Muscle of arm (tissue), 12 donors: ENCODE data around the gene FAM83G. TPM values are rescaled to one million over a fixed set of nuclear protein-coding genes. Genes with fewer than 3 reads are reported as not detected.
"Not testable (repeated sequence)": the region's sequence is repeated elsewhere in the genome, so short reads cannot be mapped to it uniquely, and the experiment has no call there.

Source experiments
- DNase-seq: peaks from one replicate; pipeline ENCODE4 v3.0.0-alpha.2; 2013
- polyA plus RNA-seq, 12 donors: library from polyadenylated mRNA; unstranded; fragments of 120-200 nt; gene quantifications; one replicate each; pipeline ENCODE4 v1.2.1, GENCODE V29; 2013; ENCODE audit not compliant: insufficient read length in 12 of 12

The FAM83G gene
- polyA plus RNA-seq, 12 donors, result 0.11 to 4.8 (median 0.24) TPM; not detected in 1

DNA sequence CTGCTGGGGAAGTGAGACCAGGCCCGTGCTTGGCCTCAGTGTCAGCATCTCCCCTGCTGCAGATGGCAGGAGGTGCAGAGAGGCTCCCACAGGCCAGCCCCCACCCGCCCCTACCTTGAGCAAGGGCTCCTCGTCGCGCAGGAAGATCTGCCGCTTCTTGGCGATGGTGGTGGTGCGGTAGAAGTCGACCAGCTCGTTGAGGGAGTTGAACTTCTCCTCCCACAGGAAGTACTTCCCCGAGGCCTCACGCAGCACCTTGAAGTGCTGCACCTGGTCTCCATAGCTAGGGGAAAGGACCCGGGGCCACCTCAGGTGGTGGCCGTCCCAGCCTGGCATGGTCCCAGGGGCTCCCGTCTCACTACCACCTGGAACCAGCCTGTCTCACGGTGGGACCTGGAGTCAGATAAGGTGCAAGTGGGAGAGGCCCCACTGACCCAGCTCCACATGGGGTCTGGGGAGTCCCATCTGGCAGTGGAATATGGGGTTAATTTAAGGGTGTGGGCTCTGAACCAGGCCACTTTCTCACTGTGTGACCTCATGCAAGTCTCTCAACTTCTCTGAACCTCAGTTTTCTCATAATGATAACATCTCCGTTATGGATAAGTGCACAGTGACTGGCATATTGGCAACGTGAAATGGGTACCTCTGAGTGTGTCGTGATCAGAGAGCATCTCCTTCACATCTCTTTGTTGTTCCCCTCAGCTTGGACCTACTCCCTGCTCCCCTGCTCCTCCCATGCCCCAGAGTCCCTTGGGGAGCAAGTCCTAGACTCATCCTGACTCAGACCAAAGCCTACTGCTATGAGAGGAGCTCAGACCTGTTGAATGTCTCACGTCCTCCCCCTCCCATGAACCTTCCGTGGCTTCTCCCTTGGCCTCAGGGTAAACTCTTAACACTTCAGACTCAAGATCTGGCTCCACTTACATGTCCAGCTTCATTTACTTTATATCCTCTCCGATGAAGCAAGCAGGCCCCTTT is 19.8 kb upstream of the FAM83G start:
- no peak for DNase-seq

DNA sequence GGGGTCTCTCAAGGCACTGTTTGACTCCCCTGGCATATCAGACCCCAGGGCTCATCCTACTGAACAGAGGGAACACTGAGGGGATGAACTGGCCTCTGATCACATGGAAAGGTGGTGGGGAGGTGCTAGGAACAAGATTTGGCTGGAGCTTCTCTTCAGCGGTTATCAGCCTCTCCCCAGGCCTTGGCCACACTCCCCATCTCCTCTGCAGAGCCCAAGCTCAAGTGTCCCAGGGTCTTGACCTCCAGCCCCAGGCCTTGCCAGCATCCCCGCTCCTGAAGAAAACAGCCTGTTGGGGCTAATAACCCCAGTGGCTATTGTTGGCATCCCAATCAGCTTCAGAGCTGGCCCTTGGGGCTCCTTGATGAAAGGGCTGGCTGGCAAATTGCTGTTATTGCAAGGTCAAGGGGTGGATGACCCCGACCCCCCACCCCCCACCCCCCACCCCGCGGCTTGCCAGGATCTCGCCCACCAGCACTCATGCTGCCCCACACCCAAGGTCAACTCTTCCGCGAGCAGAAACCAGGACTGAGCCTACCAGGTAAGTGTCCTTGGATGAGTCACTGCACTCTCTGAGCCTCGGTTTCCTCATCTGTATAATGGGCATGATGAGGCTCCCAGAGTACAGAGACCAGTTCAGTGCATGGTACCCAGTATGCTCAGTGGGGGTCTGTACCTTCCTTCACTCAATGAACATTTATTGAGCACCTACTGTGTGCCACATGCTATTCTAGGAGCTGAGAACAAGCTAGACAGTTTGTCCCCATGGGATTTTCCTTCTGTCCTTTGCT is 18.8 kb upstream of the FAM83G start:
- no peak for DNase-seq

DNA sequence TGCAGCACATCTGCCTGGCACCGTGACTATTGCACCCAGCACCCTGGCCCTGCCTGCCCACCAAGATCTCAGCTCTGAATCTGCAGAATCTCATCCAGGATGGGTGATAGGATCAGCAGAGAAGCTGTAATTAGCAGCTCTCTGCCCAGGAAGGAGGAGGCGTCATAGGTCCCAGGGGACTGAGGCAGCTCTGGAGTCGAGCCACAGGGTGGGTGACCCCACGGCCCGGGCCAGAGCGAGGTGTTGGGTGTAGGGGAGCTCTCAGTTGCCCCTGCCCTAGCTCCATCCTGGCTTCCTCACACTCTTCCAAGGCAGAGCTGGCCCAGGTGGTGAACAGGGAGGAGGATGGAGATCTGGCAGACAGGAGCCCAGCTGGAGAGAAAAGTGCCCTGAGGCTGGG is 18.2 kb upstream of the FAM83G start:
- no peak for DNase-seq

DNA sequence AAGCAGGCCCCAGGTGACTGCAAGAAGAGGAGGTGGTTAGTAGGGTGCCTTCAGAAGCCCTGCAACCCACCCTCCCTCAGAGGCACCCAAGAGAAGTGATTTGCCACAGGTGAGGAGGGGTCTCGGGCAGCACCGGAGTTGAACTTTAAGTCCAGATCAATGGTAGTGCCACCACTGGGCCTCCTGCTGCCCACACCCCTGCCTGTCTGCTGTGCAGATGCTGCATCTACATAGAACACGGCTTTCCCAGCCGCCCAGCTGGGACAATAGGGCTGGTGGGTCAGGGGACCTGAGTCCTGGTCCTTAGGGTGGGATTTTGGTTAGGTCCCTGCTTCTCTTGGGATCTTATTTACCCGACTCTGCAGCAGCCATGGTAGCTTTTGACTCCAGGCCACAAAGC is 17.6 kb upstream of the FAM83G start:
- no peak for DNase-seq

DNA sequence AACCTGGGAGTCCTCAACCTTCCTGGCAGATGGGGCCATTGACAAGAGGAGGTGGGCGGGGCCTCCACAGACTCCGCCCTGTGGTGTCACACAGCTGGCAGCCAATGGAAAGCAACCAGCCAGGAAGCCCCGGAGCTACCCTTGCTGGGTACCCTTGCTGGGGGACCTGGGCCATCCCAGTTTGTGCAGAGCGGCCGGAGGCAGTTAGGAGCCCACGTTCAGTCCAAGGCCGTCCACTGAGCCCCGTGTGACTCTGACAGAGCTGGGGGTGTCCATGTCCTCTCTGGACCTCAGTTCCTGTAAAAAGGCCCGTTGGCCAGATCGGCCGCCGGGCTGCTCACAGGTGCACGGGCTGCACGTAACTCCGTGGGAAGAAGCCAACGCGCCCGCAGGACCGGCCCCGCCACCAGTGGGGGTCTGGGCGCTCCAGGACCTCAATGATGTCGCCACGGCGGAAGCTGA is 17.1 kb upstream of the FAM83G start:
- DNase-seq, result no peak

DNA sequence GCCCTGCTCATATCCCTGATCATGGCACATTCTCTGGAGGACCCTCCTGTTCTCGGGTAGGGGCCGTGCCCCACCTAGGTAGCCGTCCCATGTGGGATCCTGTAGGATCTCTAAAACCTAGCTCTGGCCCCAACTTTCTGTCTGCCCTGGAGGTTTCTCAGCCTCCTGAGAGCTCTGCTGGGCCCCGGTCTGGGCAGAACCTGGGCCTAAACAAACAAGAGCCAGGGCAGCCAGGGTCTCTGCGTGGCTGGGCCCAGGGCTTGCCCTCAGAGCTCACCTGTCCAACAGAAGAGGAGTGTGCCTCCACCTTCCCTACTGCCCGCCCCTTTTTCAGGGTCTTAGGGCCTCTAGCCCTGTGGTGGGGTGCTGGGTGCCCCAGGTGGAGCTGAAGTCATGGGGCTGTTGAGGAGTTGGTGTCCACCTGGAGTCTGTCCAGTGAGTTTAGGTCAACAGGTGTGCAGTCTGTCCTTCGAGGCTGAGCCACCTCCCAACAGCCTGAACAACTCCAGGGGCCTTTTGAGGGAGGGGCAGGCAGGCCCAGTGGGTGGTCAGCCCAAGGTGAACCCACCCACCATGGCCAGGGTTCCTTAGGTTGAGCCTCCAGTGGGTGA is 16.6 kb upstream of the FAM83G start:
- DNase-seq, result not testable (repeated sequence)

DNA sequence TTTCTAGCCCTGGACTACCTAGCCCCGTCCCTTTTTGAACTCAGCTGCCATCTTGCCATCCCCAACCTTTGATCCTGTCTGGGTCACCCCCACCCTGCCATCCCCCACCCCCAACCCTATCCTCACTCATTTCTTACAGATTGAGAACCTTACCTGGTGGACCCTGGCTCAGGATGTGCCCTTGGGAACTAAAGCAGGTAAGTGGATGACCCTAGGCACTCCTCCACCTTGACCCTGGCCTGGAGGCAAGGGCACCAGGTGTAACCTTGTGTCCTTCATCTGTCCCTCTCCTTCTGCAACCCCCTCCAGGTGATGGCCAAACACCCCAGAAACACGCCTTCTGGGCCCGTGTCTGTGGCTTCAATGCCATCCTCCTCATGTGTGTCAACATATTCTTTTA is 15.5 kb upstream of the FAM83G start:
- no peak for DNase-seq

DNA sequence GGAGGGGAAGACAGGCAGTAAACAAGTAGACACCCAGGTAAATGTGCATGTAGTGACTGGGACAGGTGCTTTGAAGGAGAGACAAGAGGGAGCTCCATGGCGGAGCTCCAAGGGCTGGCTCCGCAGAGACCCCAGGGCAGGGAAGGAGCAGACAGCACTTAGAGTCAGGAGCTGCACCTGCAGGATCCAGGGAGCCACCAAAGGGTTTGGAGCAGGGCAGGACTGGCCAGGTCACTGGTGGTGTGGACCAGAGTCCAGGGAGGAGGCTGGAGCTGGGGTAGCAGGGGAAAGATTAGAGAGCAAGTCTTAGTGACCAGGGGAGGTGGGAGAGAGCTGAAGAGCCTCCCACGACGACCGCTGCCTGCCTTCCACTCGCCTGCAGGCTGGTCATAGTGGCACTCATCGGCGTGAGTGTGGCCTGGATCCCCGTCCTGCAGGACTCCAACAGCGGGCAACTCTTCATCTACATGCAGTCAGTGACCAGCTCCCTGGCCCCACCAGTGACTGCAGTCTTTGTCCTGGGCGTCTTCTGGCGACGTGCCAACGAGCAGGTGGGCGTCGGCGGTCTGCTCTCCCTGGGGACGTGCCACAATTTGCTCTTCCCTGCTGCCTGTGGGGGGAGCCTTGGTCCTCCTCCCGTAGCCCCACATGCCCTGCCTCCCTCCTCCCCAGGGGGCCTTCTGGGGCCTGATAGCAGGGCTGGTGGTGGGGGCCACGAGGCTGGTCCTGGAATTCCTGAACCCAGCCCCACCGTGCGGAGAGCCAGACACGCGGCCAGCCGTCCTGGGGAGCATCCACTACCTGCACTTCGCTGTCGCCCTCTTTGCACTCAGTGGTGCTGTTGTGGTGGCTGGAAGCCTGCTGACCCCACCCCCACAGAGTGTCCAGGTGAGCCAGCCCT is 14.7 kb upstream of the FAM83G start:
- DNase-seq, result no peak

DNA sequence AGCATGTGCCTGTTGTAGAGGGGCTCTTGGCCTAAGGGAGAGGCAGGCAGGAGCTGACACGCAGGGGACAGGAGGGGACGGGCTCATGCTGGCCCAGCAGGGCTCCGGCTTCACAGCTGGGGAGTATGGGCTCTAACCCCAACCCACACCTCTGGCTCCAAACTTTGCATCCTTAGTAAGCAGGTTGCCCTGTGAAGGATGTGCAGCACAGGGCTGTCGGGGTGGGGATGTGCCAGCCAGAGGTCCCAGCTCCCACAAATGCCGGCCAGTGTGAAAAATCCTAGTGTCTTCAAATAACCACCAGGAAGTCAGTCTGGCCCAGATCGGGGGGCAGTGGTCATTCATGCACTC is 14.0 kb upstream of the FAM83G start:
- DNase-seq, result no peak

DNA sequence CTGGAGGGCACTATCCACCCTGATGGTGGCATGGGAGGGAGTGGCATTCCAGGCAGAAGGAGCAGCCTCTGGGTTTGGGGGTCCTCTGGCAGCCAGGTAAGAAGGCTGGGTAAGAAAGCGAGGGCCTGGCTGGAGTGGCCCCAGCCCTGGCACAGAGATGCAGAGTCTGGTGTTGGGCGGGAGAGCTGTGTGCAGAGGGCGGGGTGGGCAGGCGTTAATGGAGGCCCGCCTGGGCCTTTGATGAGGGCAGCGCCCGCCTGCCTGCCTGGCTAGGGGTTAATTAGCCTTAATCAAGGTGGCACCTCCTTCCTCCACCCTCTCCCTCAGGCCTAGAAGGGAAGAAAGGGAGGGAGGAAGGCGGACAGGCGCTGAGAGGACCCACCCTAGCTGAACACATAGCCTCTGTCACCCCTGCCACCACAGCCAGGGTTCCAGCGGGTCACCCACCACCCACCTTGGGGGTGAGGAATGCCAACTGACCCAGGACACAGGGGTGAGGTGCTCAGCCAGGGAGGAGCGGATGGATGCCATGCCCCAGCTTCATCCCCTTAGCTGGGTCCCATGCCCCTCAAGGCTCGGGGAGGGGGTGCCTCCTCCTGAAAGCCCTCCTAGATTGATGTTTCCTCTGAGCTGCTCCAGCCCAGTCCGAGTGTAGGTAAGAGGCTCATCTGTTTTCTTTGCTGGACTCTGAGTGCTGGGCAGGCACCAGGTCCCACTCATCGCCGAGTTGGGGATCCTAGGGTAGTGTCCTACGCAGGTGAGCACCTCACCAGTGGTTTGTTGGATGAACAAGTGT is 13.4 kb upstream of the FAM83G start:
- DNase-seq, result no peak

DNA sequence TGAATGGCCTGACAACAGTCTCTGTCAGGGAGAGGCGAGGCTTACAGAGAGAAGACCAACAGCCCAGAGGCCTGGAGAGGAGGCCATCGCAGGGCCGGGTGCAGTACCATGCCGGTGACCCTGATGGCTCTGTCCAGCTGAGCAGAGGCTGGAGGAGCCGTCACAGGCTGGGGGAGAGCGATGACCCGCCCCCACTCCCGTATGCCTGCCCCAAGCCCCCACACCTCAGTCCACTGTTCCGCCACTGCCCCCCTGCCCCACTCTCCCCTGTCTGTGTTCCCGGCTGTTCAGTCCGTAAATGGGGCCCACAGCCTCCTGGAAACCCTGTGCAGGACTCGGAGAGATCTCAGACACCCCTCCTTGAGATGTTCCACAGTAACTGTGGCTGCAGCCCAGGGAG is 12.8 kb upstream of the FAM83G start:
- DNase-seq, result no peak

DNA sequence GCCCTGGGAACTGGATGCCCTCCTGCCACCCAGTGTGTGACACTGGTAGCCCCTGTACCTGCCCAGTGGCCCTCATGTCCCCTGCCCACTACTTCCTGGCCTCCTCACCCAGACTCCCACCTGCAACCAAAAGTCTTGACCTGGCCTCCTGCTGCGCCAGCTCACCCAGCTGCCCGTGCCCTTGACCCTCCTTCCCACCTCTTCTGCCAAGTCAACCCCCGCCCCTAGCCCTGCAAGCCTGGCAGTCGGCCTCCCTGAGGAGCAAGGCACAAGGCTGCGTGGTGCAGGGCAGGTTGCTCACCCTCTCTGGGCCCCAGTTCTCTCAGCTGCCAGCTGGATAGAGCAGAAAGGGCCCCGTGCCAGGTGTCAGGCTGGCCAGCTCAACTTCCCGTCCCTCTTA is 12.3 kb upstream of the FAM83G start:
- no peak for DNase-seq

DNA sequence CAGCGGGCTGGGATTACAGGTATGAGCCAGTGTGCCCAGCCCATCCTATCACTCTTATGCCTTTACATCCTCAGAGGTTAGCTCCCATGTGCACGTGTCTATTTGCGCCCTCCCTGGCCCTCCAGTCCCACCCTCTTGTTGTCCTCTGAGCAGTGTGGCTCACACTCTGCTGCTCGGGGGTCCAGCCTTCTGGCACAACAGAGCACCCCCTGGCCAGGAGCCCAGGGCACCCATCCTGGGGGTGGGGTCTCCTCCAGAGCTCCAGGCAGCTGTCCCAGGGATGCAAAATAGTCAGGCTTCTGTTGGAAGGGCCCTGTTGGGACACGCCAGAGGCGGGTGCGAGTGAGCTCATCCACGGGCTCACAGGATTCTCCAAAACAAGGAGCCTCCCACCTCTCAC is 11.7 kb upstream of the FAM83G start:
- no peak for DNase-seq

DNA sequence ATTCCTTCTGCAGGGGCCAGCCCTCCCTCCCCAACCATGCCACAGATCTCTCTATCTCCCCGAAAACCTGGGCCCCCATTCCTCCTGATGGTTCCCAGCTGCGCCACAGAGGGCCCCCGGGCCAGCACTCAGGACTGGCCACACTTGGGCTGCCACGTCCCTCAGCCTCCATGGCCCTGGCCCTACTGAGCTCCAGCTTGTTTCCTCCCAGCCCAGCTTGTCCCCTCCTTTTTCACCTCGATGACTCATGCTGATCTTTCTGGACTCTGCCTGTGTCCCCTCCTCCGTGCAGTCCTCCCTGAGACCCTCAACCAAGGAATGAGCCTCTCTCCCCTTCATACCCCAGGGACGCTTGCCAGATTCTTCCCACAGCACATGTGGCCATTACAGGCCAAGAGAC is 10.9 kb upstream of the FAM83G start:
- DNase-seq, result no peak

DNA sequence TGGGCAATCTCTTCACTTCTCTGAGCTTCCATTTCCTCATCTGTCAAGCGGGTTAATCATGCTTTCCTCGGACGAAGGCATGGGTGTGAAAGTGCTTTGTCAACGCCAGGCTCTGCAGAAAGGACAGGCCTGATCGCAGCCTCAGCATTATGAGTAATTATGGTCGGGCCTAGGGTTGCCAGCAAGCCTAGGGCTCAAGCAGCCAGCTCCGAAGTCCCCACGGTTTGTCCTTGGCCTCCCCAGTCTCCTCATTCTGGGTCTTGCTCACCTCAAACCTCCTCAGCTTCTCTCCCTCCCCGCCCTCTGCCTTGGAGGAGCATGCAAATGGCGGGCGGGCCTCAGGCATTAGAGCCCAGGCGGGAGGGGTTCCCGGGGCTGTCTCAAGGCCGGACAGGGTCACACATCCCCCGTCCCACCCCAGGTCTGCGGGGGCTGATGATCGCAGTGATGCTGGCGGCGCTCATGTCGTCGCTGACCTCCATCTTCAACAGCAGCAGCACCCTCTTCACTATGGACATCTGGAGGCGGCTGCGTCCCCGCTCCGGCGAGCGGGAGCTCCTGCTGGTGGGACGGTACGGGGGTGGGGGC is 10.2 kb upstream of the FAM83G start:
- no peak for DNase-seq

DNA sequence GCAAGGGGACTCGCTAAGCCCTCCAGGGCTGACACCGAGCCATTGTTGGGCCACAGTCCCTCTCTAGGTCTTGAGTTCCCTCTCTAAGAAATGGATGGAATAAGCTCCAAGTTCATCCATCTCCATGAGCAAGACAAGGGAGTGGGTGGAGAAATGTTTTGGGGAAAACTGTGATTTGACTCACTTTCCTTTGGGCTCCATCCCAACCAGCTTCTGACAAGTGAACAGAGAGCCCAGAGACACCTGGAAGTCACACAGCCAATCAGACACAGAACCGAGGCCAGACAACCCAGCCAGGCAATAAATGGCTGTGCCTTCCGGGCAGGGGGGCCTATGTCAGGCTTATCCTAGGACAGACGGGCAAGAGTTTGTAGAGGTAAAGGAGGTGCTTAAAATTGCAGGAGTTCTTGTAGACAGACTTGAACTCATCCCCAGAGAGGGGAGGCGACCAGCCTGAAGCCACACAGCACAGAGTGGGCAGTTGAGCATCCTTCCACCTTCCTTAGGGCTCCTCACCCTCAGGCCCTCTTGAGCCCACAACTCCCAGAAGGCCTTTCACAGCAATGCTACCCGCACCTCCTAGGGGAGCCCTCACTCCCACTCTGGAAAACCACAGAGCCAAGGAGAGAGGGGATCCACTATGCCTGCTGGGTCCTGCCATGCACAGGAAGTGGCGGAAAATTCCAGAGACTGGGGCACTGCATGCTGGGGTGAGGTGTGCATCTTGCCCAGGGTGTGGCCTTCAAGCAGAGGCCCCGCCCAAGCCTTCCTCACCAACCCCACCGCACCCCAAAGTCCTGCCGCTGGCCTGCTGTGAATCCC is 9.5 kb upstream of the FAM83G start:
- DNase-seq, result no peak

DNA sequence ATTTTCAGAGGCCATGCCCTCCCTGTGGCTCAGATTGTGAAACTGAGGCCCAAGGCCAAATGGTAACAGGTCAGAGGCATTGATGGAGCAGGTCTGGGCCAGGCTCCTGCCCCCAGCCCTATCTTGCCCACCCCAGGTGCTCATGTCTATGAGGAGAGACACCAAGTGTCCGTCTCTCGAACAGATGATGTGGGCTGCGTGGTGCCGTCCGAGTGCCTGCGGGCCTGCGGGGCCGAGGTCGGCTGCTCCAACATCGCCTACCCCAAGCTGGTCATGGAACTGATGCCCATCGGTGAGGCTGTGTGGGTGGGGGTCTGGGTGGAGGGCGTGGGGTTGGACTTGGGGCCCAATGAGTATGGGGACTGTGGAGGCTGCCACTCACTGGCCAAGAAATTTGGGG is 8.7 kb upstream of the FAM83G start:
- DNase-seq, result no peak

DNA sequence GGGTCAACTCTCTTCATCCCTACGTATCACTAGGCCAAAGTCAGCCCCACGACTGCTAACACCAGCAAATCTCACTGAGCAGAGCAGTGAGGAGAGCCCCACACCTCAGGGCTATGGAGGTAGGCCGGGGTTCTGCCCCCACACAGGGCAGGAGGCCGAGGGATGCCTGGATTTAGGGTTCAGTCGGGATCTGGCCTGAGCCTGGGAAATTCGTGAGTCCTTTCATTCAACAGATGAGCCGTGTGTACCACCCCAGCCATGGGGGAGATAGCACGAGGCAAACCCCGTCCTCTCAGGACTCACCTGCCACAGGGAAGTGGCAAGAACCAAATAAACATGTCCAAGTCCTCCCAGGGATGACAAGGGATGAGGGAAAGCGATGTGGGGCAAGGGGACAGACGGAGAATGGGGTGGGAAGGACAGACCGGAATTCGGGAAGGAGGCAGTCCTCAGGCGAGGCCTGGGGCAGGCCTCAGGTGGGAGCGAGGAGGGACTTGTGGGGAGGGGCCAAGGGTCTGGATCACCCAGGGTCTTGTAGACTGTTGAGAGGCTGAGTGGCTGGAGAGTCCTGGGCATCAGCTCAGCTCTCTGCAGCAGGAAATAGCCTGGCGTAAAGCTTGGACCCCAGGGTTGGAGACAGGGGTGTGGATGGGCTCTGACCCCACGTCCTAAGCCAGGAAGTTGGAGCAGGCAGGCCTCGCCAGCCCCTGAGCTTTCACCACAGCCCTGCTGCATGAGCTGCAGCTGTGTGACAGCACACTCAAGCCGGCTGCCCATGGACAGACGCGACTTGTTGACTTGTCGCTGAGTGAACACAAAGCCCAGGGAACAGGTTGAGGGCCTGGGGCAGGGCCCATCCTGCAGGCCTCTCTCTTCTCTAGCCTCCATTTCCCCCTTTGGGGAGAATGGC is 7.9 kb upstream of the FAM83G start:
- DNase-seq, result no peak
